HEK293T (cell line): ENCODE measurements around the gene ATP11C.

Source experiments
- CTCF ChIA-PET: fragments of 350-600 bp; formaldehyde crosslinking; extraction: SDS; loops from one replicate; lab custom pipeline; 2021; ENCODE audit warnings: antibody characterized with exemption, inconsistent platforms; lab: Yijun Ruan, JAX
- POLR2A ChIA-PET: fragments of 350-600 bp; formaldehyde crosslinking; extraction: SDS; loops from one replicate; lab custom pipeline; 2020; ENCODE audit warnings: antibody characterized with exemption, inconsistent platforms; lab: Yijun Ruan, JAX
- DNase-seq: peaks from one replicate; pipeline ENCODE4 v3.0.0; 2012; ENCODE audit warnings: mixed read lengths; ENCODE audit errors: extremely low spot score
- ARNT ChIP-seq: fragments of 450-650 bp; IDR thresholded peaks from 2 replicates; pipeline ENCODE4 v1.6.1; 2017; ENCODE audit warnings: mild to moderate bottlenecking
- BHLHE40 ChIP-seq: fragments of 450-650 bp; IDR thresholded peaks from 2 replicates; pipeline ENCODE4 v1.6.1; 2016; ENCODE audit warnings: mild to moderate bottlenecking, moderate library complexity, borderline replicate concordance
- CTBP1 ChIP-seq: fragments of 450-650 bp; IDR thresholded peaks from 2 replicates; pipeline ENCODE4 v1.6.1; 2016; ENCODE audit warnings: borderline replicate concordance
- ELF4 ChIP-seq: fragments of 450-650 bp; IDR thresholded peaks from 2 replicates; pipeline ENCODE4 v1.6.1; 2017; ENCODE audit warnings: antibody characterized with exemption
- FOXA1 ChIP-seq: fragments of 450-650 bp; IDR thresholded peaks from 2 replicates; pipeline ENCODE4 v1.6.1; 2016; ENCODE audit warnings: mild to moderate bottlenecking
- FOXK2 ChIP-seq: fragments of 450-650 bp; IDR thresholded peaks from 2 replicates; pipeline ENCODE4 v1.6.1; 2016; ENCODE audit warnings: mild to moderate bottlenecking
- FOXM1 ChIP-seq: fragments of 450-650 bp; IDR thresholded peaks from 2 replicates; pipeline ENCODE4 v1.6.1; 2017; ENCODE audit warnings: mild to moderate bottlenecking, borderline replicate concordance
- HDGF ChIP-seq: fragments of 450-650 bp; IDR thresholded peaks from 2 replicates; pipeline ENCODE4 v1.6.1; 2017; ENCODE audit warnings: antibody characterized with exemption, borderline replicate concordance
- L3MBTL2 ChIP-seq: fragments of 450-650 bp; conservative IDR thresholded peaks from 2 replicates; pipeline ENCODE4 v1.6.1; 2016; ENCODE audit warnings: mild to moderate bottlenecking
- LEF1 ChIP-seq: fragments of 450-650 bp; IDR thresholded peaks from 2 replicates; pipeline ENCODE4 v1.6.1; 2017; ENCODE audit warnings: mild to moderate bottlenecking, borderline replicate concordance
- NFRKB ChIP-seq: fragments of 450-650 bp; IDR thresholded peaks from 2 replicates; pipeline ENCODE4 v1.6.1; 2016; ENCODE audit warnings: mild to moderate bottlenecking, moderate library complexity
- SP1 ChIP-seq: fragments of 450-650 bp; IDR thresholded peaks from 2 replicates; pipeline ENCODE4 v1.6.1; 2017
- SUZ12 ChIP-seq: fragments of 450-650 bp; IDR thresholded peaks from 2 replicates; pipeline ENCODE4 v1.6.1; 2016; ENCODE audit warnings: mild to moderate bottlenecking
- TARDBP ChIP-seq: fragments of 450-650 bp; IDR thresholded peaks from 2 replicates; pipeline ENCODE4 v1.6.1; 2016
- ZNF384 ChIP-seq: fragments of 450-650 bp; IDR thresholded peaks from 2 replicates; pipeline ENCODE4 v1.6.1; 2016
- TF ChIP-seq, protein P1 (sequence below): fragments of 450-650 bp; IDR thresholded peaks from 2 replicates; pipeline ENCODE4 v1.6.1; 2016

The ATP11C gene

DNA sequence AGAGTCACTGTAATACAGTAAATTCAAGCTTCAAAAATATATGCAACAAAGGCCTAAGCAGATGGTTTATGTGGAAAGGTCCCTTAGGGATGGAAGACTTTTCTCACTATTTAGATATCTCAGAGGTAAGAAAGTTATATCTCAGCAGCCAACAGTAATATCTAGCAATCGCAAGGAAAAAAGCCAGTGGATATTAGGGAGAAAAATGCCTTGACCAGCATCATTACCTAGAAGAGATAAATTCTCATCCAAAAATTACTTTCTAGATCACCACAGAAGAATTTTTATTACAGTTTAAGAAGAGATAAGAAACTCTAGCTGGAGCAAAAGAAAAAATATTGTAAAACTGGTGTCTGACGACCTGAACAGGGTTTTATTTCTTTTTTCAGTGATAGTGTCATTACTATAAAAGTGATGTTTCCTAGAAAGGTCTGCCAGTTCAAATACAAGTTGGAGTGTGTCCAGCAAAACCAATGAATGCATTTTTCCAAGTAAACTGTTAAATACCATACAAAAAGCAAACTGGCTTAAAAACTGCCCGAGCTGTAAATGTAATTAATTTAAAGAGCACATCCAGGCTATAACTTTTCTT lies 100.0 kb downstream of the ATP11C start:
- CTCF ChIA-PET = no interaction called here
- no peak for DNase-seq
- POLR2A ChIA-PET = interaction anchor here (0.8 kb wide), 1 partner anchor 101 kb away, joined by 3 read pairs; no protein-coding TSS in a partner anchor
- TF ChIP-seq TARDBP (no peak), ELF4 (no peak), CTBP1 (no peak), SP1 (no peak), FOXA1 (no peak), NFRKB (no peak), ARNT (no peak), BHLHE40 (no peak), SUZ12 (no peak), FOXM1 (no peak), FOXK2 (no peak), LEF1 (no peak)
- TF ChIP-seq, protein P1, sequence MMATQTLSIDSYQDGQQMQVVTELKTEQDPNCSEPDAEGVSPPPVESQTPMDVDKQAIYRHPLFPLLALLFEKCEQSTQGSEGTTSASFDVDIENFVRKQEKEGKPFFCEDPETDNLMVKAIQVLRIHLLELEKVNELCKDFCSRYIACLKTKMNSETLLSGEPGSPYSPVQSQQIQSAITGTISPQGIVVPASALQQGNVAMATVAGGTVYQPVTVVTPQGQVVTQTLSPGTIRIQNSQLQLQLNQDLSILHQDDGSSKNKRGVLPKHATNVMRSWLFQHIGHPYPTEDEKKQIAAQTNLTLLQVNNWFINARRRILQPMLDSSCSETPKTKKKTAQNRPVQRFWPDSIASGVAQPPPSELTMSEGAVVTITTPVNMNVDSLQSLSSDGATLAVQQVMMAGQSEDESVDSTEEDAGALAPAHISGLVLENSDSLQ = no peak

DNA sequence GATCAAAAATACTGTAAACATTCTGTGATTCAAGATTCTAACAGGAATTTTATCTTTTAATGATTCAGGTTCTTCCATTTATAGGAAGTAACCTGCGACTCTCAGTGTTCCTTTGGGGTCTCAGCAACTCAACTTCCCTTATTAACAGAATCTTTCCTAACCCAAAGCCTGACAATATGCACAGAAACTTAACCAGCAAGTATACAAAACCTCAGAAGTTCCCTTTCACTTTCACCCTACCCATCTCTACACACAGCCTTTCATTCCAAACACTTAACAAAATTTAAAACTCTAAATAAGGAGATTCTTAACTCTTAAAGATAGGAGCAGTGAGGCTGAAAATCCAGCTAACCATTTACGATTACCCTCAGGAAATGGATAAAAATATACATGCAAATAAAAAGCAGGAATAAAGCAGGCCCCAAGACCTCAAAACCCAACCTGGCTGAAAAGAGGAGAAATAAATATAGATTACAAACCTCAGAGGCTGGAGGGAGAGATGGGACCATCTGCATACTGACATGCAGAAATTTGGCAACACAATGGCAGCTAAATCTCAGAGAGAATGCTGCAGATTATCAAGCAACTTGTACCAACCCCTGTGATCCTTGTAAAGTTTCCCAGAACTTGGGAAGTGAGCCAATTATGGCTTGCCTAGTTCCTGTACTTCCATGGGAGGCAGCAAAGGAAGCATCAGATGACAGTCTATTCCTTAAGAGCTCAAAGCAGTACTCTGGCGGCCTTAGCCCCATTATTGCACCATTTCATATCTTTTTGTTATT lies 101.0 kb downstream of the ATP11C start:
- CTCF ChIA-PET = no interaction called here
- POLR2A ChIA-PET = interaction anchor here (1.3 kb wide), 1 partner anchor 101 kb away, joined by 3 read pairs; the partner anchor contains the start of gene ATP11C
- peak; percentile 50 for DNase-seq
- TF ChIP-seq HDGF (no peak), ARNT (no peak), BHLHE40 (no peak), L3MBTL2 (no peak), SP1 (no peak), NFRKB (no peak), LEF1 (no peak), ELF4 (no peak), FOXK2 (no peak), CTBP1 (no peak), SUZ12 (no peak)
- TF ChIP-seq, protein P1 = no peak

DNA sequence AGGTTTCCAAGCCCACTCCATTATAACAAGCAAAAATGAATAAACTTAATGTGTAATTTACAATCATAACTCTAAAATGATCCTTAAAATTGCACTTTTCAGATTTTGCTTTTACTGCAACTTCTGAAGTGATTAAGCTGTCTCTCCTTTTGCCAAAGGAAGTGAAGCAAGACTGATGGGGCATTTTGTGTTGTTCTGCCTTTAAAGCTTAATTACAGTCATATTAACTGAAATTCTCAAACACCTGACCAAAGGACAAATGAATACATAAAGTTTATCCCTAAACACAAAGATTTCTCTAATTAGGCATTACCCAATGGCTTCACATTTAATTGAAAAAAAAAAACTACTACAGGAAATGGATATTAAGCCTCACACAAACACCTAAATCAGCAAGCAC lies 101.8 kb downstream of the ATP11C start:
- POLR2A ChIA-PET = interaction anchor here (1.3 kb wide), 1 partner anchor 102 kb away, joined by 3 read pairs; the partner anchor contains the start of gene ATP11C

DNA sequence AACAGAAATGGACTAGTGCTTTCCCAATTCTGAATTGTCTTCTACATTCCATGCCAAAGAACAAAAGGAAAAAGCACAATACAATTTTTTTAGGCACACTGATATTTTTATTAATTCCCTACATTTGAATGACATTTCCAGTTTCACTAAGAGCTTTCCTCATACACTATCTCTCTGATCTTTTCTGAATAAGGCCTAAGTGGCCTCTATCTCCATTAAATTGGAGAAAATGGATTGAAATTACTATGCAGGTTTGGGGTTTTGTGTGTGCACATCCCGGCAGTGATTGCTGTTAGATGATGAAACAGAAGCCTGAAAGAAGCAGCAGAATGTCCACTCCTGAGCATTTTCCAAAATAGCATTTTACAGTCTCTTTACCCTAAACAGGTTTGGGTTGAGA lies 104.0 kb downstream of the ATP11C start:
- POLR2A ChIA-PET = no interaction called here
- CTCF ChIA-PET = no interaction called here
- no peak for DNase-seq

More for the DNA sequence above, 101.8 kb downstream of the ATP11C start:
- CTCF ChIA-PET = no interaction called here
- no peak for TF ChIP-seq FOXM1
- TF ChIP-seq NFRKB = no peak
- TF ChIP-seq SP1 = no peak
- TF ChIP-seq LEF1 = no peak
- TF ChIP-seq FOXK2 = no peak
- TF ChIP-seq ZNF384 = no peak
- no peak for TF ChIP-seq HDGF
- TF ChIP-seq, protein P1 = no peak
- TF ChIP-seq FOXA1 = no peak
- no peak for TF ChIP-seq SUZ12
- no peak for TF ChIP-seq CTBP1
- TF ChIP-seq BHLHE40 = no peak
- TF ChIP-seq L3MBTL2 = no peak
- no peak for TF ChIP-seq ELF4
- TF ChIP-seq ARNT = no peak
- DNase-seq = no peak

More for the DNA sequence above, 104.0 kb downstream of the ATP11C start:
- TF ChIP-seq FOXM1 = no peak
- TF ChIP-seq CTBP1 = no peak
- TF ChIP-seq LEF1 = no peak
- no peak for TF ChIP-seq L3MBTL2
- TF ChIP-seq, protein P1 = no peak
- no peak for TF ChIP-seq ELF4
- TF ChIP-seq BHLHE40 = no peak
- no peak for TF ChIP-seq FOXK2
- TF ChIP-seq ZNF384 = no peak
- TF ChIP-seq SUZ12 = no peak
- TF ChIP-seq SP1 = no peak
- TF ChIP-seq NFRKB = no peak
- no peak for TF ChIP-seq HDGF
- TF ChIP-seq FOXA1 = no peak
- TF ChIP-seq ARNT = no peak
- no peak for TF ChIP-seq TARDBP
